GM19438 (cell line): ENCODE data around the gene TBCD.

Source experiments
- ATAC-seq: cut with Tn5 transposase; IDR thresholded peaks from one replicate; pipeline ENCODE4 v1.9.1; 2021; ENCODE audit warnings: low read depth; ENCODE audit not compliant: unreplicated experiment

The TBCD gene

DNA sequence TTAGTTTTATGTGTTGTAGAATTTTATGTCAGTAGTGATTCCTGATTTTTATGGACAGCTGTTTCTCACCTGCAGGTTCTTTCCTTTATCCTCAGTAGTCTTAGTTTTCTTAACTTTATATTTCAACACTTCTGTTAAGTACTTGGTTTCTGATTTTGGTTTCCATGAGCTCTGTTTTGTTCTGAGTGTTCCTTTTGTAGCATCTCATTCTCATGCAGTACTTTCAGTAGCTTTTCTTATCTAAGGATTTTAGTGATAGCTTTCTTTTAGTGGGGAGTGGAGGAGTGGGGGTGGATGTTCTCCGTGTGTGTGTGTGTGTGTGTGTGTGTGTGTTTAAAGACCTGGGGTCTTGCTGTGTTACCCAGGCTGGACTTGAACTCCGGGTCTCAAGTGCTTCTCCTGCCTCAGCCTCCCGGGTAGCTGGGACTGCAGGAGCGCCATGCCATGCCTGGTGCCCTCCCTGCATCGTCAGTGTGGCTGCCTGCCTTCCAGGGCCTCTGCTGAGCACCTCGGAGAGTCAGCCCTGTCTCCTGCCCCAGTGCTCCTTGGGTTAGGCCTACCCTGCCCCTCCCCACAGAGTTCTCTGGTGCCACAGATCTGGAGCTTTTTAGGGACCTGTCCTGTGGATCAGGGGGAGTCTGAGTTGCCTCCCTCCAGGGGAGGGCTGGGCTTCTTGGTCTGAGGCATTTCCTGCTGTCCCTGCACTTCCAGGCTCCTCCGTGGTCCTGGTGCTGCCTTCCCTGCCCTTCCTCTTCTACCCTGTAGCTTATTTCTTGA, 92.2 kb downstream of the TBCD start:
- ATAC-seq: no peak

- ATAC-seq: no peak
These were observed 92.9 kb downstream of the TBCD start for GRCh38 chr17:82844796-82845162.

DNA sequence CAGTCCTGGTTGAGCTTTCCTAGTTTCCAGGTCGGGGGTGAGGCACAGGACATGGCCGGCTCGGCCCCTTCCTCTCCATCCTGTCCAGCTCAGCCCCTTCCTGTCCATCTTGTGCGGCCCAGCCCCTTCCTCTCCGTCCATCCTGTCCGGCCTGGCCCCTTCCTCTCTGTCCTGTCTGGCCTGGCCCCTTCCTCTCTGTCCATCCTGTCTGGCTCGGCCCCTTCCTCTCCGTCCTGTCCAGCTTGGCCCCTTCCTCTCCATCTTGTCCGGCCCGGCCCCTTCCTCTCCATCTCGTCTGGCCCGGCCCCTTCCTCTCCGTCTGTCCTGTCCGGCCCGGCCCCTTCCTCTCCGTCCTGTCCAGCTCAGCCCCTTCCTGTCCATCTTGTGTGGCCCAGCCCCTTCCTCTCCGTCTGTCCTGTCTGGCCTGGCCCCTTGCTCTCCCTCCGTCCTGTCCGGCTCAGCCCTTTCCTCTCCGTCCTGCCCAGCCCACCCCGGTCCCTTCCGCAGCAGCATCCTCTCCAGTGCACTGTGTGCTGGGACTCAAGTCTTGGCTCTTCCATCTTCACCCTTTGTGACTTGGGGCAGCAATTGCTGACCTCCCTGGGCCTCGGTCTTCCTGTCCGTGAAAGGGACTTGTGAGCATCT, 93.4 kb downstream of the TBCD start:
- no peak for ATAC-seq

- no peak for ATAC-seq
These were observed 94.3 kb downstream of the TBCD start for GRCh38 chr17:82846061-82846691.

- no peak for ATAC-seq
These were observed 96.2 kb downstream of the TBCD start for GRCh38 chr17:82848022-82848592.

DNA sequence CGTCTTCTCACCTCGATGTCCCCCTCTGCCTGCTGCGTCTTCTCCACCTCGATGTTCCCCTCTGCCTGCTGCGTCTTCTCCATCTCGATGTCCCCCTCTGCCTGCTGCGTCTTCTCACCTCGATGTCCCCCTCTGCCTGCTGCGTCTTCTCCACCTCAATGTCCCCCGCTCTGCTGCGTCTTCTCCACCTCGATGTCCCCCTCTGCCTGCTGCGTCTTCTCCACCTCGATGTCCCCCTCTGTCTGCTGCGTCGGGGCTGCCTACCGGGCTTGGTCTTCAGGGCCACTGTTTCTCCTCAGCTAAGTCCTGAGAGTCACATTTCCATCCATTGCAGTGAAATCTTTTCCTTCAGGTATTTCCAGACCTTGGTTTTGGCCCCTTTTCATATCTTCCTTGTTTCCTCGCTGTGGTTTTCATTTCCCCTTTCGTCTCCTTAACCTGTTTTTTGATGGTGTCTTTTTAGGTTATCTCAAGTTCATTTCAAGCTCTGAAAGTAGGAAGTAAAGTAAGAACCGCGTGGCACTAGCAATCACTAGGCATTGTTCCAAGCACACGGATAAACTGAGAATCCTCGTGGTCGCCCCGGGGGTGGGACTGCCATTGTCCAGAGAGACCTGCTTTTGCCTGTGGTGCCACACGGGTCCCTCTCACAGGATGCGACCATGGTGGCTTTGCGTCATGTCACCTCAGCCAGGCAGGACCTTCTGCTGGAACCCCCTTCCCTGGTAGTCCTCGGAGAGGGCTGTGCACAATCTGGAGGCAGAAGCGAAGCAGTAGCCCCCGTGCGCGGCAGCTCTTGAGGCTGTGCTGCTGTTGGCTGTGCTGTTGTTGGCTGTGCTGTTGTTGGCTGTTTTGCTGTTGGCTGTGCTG, 97.4 kb downstream of the TBCD start:
- ATAC-seq: no peak

DNA sequence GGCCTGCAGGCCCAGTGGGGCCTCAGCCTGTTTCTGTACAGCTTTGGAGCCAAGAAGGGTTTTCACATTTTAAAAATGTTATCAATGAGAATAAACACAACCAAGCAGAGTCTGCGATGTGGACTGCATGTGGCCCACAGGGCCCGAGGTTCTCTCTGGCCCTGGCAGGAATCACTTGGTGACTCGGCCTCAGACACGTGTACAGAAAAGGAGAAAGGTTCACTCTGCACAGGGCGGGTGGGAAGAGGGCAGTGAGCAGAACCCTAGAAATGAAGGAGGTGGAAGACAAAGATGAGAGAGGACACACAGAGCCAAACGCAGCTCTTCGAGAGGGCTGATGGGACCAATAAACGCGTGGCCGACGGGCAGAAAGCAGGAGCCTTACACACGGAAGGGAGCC, 99.5 kb downstream of the TBCD start:
- no peak for ATAC-seq

- ATAC-seq: no peak
These were observed 102.4 kb downstream of the TBCD start for GRCh38 chr17:82854226-82854625.

DNA sequence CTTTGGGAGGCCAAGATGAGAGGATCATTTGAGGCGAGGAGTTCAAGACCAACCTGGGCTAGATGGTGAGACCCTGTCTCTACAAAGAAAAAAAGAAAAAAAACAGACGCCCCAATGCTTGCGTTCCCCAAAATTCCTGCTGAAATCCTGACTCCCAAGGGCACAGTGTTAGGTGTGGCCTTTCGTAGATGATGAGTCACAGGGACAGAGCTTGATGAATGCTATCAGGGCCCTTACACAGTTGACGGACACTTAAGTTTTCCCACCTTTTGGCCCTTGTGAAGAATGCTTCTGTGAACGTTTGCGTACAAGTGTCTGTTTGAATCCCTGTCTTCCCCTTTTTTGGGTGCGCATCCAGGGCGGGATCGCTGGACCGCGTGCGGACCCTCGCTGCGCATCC, 104.5 kb downstream of the TBCD start:
- ATAC-seq: no peak

- no peak for ATAC-seq
These were observed 106.7 kb downstream of the TBCD start for GRCh38 chr17:82858376-82859126.

DNA sequence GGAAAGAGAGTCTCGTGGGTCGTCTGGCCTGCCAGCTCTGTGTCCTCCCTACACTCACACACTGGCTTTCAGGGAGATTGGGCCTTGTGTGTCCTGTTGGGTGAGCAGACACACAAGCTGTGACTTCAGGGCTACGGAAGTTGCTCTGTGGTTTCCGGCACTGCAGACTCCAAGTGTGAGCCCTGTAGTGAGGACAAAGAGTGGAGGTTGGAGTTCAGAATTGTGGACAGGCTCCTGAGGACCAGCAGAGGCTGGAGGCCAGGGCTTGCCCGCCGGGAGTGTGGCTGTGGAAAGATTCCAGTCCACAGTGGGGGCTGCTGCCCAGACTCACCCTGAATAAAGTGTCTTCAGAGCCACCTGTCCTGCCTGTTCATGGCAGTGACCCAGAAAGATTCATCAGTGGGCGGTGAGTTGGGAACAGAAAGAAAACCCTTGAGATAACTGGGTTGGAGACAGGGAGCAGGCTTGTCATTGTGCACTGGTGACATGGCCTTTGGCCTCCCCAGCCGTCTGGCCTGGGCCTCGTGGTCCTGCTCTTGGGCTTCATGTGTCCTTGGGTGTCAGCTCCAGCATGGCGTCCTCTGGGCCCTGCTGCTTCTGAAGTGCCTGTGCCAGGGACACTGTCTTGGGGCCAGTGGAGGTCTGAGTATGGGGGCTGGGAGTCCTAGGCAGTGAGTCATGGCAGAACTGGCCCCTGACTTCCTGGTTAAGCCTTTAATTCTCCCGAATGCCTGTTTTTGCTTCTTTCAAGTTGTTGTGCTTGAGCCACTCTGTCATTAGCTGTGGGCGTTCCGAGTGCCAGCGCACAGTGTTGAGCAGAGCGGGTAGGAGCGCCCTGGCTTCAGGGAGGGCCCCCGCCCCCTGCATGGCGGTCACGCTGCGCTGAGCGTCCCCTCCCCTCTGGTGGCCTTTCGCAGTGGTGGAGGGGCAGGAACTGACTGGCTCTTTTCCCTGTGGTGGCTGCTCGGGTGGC, 107.9 kb downstream of the TBCD start:
- no peak for ATAC-seq

DNA sequence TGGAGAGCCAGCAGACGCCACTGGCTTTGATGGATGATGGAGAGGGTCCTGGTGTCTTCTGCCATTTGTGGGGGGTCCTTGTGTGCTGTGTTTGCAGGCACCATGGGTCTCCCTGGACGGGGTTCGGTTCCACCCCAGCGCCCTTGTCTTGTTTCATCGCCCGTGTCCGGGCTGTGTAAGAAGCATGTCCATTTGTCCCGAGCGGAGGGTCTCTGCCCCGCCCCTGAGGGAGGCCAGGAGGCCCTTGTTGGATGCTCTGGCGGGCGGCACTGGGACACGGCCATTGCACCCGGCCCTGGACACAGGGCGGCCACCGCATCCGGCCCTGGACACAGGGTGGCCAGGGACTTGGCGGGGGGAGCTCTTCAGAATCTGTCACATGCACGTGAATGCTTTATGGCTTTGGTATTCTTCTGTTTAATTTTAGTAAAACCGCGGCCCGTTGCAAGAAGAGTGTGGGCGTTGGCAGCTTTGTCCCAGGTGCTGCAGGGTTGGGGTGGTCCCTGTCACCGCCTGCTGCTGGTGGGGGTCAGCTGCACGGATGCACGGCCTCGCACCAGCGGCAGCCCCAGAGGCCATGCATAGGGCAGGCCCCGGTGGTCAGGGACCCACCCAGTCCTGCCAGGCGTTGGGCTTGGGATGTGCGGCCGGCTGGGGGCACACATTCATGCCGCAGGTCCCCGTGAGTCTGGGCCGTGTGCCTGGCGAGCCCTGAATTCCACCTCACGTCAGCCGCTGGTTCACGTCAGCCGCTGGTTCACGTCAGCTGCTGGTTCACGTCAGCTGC, 108.9 kb downstream of the TBCD start:
- no peak for ATAC-seq

DNA sequence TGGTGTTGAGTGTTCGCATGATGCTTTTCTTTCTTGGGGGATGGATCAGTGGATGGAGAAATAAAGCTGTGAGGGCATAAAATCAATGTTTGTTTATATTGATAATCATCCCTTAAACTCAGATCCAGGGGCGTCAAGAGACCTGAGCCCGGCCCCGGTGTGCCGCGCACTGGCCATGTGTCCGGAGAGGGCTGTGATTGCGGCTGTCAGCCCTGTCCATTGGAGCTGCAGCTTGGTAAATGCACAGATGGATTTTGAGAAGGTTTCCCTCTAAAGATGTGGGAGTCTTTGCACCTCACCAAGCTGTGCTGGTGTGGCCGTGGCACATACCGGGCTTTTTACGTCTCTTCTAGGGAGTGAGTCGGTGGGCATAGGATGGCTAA, 109.5 kb downstream of the TBCD start:
- ATAC-seq: no peak

DNA sequence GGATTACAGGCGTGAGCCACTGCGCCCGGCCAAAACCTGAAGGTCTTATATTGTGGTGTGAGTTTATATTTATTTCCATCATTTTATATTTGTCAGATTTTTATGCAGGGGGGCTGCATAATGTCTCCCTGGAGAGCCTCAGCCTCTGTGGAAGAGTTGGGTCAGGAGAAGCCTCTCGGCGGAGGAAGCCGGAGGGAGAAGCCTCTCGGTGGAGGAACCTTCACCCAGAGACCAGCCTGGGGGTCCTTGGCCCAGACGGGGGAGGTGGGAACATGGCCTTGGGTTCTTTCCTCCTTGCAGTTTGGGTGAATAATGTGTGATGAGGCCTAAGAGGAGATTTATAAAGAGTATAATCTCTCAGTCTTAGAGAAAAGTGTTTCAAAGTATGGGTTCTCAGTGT, 110.3 kb downstream of the TBCD start:
- no peak for ATAC-seq

- ATAC-seq: no peak
These were observed 111.0 kb downstream of the TBCD start for GRCh38 chr17:82862737-82863382.

DNA sequence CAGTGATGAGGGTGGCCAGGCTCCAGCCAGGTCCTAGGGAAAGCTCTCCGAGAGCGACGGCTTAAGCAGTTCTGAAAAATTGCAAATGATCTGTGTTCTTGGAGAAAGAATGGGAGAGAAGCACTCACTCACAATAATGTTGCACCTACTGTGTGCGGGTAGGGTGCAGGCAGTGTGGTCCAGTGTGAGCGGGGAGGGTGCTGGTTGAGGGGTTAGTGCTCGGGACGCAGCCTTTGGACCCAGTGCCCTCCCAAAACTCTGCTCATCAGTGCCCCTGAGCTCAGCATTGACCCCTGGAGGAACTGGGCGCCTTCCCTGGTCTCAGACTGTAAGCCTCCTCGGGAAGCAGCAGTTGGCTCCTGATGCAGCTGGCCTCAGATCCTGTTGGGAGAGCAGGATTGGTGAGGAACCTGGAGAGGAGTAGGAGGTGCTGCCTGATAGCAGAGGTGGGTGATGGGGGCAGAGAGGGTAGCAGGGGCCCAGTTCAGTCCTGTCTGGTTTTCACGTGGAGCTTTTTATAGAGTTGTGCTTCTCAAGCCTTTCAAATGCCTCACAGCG, 111.6 kb downstream of the TBCD start:
- no peak for ATAC-seq
